Measurements from ENCODE around the gene AMACR.

AMACR gene

DNA sequence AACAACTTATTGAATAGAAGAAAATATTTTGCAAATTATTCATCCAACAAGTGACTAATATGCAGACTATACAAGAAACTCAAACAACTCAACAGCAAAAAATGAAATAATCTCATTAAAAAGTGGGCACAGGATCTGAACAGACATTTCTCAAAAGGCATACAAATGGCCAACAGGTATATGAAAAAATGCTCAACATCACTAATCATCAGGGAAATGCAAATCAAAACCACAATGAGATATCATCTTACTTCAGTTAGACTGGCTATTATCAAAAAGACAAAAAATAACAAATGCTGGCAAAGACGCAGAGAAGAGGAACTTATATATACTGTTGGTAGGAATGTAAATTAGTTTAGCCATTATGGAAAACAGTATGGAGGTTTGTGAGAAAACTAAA is 1.8 kb upstream of the AMACR start:
- DNase-seq = no peak

DNA sequence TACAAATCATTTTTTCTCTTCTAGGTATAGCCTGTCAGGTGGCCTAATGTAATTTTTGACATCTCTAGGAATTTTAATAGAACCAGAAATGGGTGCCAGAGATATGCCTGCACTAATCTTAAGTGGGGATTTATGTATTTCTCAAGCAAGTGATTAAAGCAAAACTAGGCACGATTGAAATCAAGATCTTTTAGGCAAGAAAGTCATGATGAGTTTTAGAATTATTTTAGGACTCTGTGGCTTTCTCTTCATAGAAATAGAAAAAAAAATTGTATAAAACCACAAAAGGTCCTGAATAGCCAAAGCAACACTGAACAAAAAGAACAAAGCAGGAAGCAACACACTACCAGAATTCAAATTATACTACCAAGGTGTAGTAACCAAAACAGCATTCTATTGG is 952 bp upstream of the AMACR start:
- DNase-seq = no peak

DNA sequence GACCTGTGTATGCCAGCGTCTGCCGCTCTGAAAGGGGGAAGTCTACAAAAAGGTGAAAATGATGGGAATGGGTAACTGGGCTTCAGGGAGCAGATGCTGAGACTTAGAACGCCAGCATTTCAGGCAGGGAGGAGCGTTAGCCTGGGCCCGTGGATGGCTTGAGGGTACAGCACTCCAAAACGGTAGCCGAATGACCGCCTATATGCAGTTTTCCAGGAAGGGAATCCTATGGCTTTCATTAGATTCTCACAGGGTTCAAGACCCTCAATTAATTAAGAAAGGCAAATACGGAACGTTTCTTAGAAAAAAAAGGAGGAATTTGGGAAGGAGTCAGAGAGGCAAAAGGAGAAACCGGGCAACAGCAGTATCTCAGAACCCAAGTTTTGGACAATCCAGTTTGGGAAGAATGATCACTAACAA is 639 bp downstream of the AMACR start:
- DNase-seq = peak in 17 of 56 donors; percentile 8 to 45 (median 23)

DNA sequence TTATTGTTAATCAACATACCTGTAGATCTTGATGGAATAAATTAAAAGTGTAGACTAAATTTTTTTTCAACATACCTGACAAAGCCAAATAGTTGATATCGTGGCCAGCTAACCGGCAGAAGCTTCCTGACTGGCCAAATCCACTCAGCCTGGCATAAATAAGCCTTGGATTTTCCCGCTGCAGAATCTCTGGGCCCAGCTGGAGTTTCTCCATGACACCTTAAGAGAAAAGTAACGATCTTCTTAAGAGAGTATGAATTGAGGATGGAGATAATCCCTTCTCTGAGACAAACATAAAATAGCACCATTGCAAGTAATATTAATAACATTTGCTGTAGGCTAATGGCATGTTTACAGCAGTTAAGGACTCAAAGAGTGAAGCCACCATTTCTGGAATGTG is 2.2 kb downstream of the AMACR start:
- no peak for DNase-seq

DNA sequence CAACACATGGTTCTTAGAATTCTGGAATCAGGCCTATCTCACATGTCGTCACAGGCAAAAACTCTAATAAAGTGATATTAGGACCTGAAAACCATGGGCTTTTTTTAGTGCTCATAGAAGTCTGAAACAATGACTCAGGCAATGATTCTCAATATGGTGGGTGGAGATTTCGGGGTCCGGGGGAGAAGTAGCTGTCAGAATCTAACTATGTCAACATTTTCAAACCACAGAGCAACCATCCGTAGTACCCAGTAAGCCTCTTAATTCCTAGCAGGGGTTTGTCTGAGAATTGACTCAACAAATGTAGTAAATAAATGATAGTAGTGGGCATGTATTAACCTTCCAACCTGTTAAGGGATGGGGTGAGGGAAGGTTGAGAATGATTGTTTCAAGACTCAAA is 2.6 kb downstream of the AMACR start:
- DNase-seq = no peak

DNA sequence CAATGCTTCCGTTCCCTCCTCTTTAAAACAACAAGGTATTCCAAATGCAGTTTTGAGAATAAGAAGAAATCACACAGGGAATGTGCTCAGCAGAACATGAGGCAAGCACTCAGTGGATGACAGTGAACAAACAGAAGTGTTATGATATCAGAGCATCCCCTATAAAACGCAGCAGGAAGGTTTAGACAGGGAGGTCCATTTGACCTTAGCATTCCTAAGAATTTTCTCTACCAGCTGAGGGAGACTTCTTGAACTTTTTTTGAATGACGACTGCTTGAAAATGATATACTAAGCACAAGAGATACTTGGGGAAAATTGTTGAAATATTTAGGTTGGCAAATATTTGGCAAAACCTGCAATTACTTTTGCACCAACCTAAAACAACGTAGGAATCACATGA is 3.9 kb downstream of the AMACR start:
- DNase-seq = no peak

DNA sequence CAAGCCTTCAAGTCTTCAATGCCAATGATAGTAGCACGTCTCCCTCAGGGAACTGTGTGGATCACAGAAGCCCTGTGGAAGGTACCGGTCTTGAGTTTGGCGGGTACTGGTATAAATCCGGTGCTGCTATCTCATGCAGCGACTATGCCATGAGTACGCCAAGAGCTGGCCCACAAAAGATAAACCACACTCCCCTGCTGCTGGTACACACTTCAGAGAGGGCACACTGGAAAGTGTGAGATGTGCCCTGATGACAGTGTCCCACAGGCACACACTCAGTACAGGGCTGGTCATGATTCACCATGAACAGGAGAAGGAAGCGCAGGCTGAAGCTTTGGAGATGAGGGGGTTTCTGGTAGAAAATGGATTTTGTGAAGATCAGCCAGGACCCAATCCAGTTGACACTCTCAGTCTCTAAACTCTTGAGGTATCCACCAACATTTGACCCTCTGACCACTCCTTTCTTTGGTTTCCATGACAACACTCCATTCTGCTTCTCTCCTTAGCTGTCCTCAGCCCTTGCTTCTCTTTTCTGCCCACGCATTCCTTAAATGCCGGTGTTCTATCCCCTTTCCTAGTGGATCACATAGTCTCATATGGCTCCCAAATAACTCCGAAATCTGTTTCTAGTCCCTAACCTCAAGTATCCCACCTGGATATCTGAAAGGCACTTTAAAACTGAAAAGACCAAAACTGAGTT is 5.1 kb downstream of the AMACR start:
- no peak for DNase-seq

DNA sequence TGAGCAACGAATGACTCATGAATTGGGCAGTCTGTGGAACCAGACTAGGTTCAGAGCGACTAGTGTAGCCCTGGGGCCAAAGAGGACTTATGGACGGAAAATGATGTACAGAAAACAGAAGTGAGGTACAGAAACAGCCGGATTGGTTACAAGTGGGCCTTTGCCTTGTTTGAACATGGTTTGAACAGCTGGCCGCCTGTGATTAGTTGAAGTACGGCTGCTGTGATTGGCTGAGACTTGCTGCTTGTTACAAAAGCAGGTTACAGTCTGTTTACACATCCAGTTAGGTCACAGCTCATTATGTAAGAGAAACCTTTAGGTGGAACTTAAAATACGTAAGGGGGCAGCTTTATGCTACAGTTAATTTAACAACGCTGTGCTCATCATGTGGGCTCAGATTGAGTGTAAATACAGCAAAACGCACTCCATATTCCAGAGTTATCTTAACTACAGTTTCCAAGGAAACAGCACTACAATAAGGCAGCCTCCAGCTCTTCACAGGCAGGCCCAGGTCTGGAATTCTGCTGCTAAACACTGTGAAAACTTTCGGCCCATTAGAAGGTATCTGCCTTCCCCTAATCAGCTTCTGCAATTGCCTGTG is 6.5 kb downstream of the AMACR start:
- peak in 28 of 56 donors; percentile 2 to 69 (median 26) for DNase-seq

DNA sequence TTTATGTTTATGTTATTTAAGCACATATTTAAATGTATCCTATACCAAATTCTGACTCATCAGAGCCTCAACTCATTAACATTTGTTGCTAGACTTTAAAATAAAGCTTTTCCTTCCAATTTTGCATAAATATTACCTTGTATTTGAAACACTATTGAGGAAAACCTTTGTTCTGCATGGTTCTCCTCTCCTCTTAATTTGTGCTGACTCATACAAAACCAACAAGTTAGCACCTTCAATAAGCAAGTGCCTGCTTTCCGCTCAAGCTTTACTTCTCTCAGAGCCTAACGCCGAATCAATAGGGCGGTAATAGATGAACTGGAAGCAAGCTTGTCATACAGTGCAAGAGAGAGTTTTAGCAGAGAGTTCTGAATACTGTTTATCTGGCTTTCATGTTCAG is 7.9 kb downstream of the AMACR start:
- DNase-seq = no peak

DNA sequence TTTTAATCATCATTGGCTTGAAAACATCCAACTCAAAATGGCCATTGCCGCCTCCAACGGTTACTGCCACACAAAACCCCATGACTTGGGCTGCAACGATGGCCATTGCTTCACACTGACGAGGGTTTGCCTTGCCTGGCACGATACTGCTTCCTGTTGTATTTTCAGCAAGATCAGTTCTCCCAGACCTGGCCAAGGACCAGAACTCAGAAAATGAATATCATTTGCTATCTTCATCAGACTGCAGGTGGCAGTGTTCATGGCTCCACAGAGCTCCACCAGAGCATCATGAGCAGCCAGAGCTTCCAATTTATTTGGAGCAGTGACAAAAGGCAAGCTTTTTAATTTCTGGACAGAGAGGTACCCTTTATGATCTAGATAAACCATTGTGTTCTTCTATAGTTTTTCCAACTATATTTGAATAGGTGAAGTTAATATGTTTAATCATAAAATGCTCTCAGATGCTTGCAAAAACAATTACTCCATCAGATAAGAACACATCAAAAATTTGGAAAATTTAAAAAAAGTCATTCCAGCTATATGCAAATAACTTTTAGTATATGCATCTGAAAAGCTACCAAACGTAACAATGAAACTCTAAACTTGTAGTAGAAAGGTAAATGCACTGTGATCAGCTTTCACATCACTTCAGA is 10.4 kb downstream of the AMACR start:
- DNase-seq = peak in 41 of 56 donors; percentile 3 to 62 (median 31)

DNA sequence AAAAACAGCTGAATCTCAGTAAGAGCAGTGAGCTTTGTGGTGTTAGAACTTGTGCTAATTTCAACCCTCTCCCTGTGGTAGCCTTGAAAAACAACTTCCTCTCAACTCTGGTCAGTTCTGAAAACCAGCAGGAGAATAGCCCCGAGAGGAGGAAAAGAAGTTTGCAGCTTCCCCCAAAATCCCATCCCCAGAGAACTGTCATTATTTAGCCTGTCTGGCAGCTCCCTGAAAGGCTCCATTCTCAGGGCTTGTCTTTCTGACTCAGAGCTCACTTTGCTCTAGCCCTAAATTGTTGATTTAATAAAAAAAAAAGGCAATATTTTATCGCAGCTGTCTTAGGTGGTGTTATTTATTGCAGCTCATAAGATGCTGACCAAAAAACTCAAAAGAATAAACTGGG is 12.0 kb downstream of the AMACR start:
- no peak for DNase-seq

DNA sequence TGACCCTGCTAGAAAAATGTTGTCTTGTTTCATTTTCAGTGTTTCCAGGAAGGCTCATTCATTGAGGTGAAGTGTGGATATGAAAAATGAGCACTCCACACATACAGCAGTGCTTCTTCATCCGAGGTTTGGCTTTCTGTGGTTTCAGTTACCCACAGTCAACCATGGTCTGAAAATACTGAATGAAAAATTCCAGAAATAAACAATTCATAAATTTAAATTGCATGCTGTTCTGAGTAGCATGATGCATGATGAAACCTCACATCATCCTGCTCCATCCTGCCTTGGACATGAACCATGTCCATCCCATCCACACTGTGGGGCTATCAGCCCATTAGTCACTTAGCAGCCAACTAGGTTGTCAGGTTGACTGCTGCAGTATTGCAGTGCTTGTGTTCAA is 13.0 kb downstream of the AMACR start:
- no peak for DNase-seq

DNA sequence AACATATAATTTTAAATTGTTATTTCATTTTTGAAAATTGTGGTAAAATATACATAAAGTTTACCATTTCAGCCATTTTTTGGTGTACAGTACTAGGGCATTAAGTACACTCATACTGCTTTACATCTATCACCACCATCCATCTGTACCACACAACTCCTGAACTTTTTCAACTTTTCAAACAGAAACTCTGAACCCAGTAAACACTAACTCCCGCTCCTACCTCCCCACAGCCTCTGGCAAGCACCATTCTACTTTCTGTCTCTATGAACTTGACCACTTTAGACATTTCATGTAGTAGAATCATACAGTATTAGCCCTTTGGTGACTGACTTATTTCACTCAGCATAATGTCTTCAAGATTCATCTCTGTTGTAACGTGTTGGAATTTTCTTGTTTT is 15.0 kb downstream of the AMACR start:
- DNase-seq = no peak

DNA sequence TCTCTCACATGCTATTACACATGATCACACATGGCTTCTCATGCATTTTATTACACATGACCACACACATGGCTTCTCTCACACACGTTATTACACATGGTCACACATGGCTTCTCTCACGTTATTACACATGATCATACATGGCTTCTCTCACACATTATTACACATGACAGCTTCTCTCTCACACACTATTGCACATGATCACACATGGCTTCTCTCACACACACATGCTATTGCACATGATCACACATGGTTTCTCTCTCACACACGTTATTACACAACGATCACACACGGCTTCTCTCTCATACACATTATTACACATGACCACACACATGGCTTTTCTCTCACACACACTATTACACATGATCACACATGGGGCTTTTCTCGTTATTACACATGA is 22.4 kb downstream of the AMACR start:
- no peak for DNase-seq

DNA sequence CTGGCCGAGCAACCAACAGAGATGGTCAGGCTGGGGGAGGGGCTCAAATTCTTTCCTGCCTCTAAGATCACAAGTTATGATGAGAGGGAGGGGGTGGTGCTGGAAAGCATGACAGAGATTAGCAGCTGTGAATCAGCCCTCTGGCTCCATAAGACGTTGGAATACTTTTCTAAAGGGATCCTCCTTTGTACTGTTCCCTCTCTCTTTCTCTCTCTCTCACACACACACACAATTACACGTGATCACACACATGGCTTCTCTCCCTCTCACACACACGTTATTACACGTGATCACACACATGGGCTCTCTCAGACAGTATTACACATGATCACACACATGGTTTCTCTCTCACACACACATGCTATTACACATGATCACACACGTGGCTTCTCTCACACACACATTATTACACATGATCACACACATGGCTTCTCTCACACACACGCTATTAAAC is 23.2 kb downstream of the AMACR start, which contains the start of gene SLC45A2:
Gene SLC45A2 (minus strand): TSS at position 23 of the 454 bp plus-strand sequence. CDS start 110 bp downstream, outside the sequence.
- DNase-seq = no peak

DNA sequence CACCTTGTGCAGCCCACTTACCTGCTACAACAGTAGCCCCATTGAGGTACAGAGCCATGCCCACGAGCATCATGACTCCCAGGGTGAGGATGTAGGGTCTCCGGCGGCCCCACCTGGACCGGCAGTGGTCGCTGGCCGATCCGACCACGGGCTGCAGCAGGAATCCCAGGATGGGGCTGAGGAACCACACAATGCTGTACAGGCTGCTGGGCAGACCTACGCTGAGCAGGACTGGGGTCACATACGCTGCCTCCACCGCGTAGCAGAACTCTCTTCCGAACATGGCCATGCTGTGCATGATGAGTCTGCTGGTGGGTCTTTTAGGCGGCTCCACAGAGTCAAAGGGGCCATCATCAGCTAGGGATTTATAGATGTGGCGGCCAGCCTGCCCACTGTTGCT is 23.7 kb downstream of the AMACR start:
- DNase-seq = no peak

DNA sequence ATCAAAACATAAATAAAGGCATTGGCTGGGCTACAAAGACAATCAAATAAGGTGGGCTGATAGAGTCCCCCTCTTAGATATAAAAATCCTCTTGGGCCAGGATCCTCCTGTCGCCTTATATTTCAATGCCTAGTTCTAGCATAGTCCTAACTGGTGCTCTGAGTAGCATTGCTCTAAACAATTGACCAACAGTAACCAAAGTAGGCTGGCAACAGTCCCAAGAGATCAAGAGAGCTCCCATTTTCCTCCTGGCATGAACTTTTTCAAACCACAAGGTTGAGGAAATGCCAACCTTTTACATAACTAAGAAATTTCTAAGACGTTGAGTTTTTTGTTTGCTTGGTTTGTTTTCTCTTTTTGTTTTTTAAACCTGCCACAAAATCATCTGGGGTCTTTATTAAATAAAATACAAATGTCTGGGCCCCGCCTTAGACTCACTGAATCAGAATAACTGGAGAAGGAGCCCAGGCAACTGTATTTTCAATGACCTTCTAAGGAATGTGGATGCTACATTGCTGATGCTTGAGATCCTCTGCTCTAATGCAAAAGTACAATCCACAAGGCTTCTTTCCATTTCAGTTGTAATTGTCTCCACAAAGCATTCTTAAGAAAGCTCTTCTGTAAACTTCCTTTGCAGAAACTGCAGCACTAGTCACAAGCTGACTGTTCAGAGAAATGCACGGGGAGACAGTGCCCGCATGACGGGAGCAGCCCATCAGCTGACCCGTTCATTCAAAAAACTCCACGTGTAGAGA is 26.3 kb downstream of the AMACR start:
- DNase-seq = no peak

DNA sequence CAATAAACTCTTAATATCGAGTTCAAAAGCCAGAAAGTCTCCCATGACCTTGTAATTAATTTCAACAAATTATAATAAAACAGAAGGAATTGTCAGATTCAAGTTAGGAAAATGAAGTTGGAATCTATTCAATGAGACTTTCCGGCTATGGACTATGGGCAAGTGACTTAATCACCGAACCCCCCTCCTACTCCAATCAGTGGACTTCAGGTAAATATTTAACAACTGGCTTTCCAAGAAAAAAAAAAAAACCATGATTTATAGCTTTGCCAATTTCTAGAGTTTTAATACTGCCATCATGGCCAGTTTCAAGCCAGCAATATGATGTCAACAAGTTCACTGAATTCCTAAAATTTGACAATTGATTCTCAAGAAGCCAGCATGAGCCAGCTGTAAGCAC is 27.8 kb downstream of the AMACR start:
- no peak for DNase-seq

DNA sequence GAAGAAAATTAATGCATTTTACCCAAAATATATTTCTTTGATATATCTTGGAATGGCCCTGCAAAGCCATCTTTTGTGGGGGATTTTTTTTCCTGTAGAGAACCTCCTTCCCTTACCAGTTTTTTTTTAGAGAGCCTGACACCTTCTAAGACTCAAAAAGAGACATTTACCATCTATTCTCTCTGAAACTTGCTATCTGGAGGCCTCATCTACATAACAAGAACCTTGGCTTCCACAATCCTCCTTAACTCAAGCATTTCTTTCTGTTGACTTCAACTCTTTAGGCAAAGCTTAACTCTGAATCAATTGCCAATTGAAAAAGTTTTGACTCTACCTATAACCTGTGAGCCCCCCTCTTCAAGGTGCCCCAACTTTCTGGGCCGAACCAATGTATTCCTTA is 29.5 kb downstream of the AMACR start:
- DNase-seq = no peak

DNA sequence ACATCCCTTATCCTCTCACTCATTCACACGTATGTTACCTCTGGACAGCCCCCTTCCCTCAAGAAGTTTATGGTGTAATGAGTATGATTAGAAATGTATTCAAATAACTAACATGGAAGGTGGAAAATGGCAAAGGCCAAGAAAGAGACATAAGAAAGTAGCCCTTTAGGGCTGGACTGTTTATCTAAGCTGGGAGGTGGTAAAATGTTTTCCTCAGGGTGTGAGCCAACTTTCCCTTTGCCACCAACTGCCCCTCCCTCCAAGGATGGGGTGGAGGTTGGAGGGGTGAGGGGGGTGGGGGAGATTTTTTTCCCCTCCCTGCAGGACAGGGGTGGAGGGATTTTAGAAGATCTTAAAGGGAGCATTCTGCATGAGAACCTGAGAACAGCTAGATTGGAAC is 31.5 kb downstream of the AMACR start:
- no peak for DNase-seq

DNA sequence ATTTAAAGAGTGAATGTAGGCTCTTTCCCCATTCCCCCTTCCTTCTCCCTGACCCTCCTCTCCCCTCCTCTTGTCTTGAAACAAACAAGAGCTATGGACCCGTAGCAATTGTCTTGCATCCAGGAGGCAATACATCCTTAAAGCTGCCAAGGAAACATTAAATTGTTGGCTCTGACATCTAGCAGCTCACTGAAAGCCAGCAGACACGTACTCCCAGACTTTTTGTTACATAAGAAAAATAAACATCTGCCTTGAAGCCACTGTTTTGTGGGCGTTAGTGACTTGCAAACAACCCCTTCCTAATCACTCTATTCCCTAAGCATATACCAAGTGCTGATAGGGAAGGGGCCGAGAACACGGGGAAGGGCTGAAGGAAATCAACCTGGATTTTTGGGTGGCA is 32.0 kb downstream of the AMACR start:
- no peak for DNase-seq

DNA sequence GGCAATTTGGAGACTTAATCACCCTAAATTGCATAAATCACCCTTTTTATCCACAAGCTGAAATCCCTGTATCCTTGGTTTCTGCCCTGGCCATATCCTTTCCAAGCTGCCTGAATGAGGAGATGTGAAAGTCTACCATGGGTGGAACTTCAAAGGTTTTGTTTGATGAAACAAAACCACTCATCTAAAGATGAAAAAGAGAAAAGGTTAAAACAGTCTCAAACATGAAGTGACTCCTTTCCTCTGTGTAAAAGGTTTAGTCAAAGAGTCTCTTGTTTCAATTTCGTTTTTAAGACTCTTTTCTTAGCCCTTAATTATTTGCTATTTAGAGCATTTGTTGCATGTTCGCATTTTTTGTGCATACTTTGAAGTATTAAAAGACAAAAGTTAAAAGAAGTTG is 34.6 kb downstream of the AMACR start:
- DNase-seq = no peak
